Pulmonary artery endothelial cell (primary cell): ENCODE measurements around the gene MTCH1. TPM values are rescaled to one million over a fixed set of nuclear protein-coding genes. Genes with fewer than 3 reads are reported as not detected.

Source experiments
- DNase-seq: peaks from one replicate; pipeline ENCODE4 v3.0.0-alpha.2; 2011; ENCODE audit warnings: low read depth, low spot score
- total RNA-seq: library from RNA; depleted of rRNA; stranded (reverse); fragments of >200 nt; gene quantifications from 2 replicates; pipeline ENCODE4 v1.2.3, GENCODE V29; 2014

The MTCH1 gene
- 305 and 329 TPM in 2 replicates for total RNA-seq

- peak; percentile 48 for DNase-seq
Observed at GRCh38 chr6:36985808-36986703, at the start of gene MTCH1. Gene MTCH1, minus strand, starts transcription at chr6:36986196. Its CDS starts 23 bp downstream, at chr6:36986173.

GRCh38 chr6:37033819-37034795 lies 48.1 kb upstream of the MTCH1 start:
- no peak for DNase-seq

- no peak for DNase-seq
Observed at GRCh38 chr6:37033255-37033654, 47.3 kb upstream of the MTCH1 start.

- DNase-seq = no peak
Observed at GRCh38 chr6:37032239-37032638, 46.2 kb upstream of the MTCH1 start.

- no peak for DNase-seq
Observed at GRCh38 chr6:37030599-37030998, 44.6 kb upstream of the MTCH1 start.

GRCh38 chr6:37029249-37029971 lies 43.4 kb upstream of the MTCH1 start:
- peak; percentile 44 for DNase-seq

GRCh38 chr6:37027811-37028469 lies 41.9 kb upstream of the MTCH1 start:
- DNase-seq = no peak

GRCh38 chr6:37027036-37027720 lies 41.2 kb upstream of the MTCH1 start:
- DNase-seq = no peak

GRCh38 chr6:37025621-37026466 lies 39.8 kb upstream of the MTCH1 start:
- no peak for DNase-seq

- no peak for DNase-seq
Observed at GRCh38 chr6:37024656-37025337, 38.8 kb upstream of the MTCH1 start.

- DNase-seq = no peak
Observed at GRCh38 chr6:37022135-37022863, 36.3 kb upstream of the MTCH1 start.

- DNase-seq = no peak
Observed at GRCh38 chr6:37021356-37022129, 35.5 kb upstream of the MTCH1 start.

- no peak for DNase-seq
Observed at GRCh38 chr6:37020812-37021211, 34.8 kb upstream of the MTCH1 start.

- DNase-seq = no peak
Observed at GRCh38 chr6:37020381-37020780, 34.4 kb upstream of the MTCH1 start.

GRCh38 chr6:37019065-37019450 lies 33.1 kb upstream of the MTCH1 start:
- DNase-seq = no peak

GRCh38 chr6:37018198-37019064 lies 32.4 kb upstream of the MTCH1 start:
- peak; percentile 53 for DNase-seq
